ENCODE measurements around the gene CLSTN3. TPM values are rescaled to one million over a fixed set of nuclear protein-coding genes. Genes with fewer than 3 reads are reported as not detected.

The CLSTN3 gene
- total and polyA plus RNA-seq, 2 of the 8 experiments (the other 6 are each of a cell fraction or from before 2014, with no cell fraction given): 20.4 to 26.3 TPM

DNA sequence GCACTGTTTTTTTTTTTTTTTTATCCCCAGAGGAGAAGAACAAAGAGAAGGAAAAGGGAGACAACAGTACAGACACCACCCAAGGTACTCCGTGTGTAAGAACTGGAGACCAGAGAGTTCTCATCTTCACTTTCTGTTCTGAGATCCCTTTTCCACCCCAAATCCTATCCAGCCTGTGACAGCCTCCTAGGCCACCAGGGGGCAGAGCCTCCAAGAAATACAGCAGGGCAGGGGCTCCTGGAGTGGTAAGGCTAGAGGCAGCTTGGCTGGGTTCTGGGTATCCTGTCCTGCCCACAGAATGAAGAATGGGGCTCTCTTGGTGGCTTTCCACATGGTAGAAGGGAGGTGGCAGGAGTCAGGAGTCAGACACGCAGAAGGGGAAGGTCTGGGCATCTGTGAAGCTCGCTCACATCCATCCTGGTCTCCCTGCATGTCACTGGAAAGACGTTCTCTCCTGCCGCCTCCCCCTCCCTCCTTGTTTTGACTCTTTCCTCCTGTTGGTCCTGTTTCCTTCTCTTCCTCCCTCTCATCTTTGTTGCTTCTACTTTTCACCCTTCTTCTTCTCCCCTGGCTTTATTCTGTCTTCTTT is 12.0 kb downstream of the CLSTN3 start:
- Histone ChIP-seq H3K9ac (replicated peaks in 1 of 4; ENCODE audit: extremely low read depth in 1 of 4, low read depth in 3 of 4, low read length in 3 of 4) (no peak overlapping the region), H3K18ac (ENCODE audit: extremely low read depth, low read length) (no peak overlapping the region), H4K5ac (ENCODE audit: insufficient read length, low read depth, low read length) (no peak overlapping the region), H2BK15ac (ENCODE audit: low read length) (no peak overlapping the region), H3K4me1 (replicated peaks in 1 of 4; ENCODE audit: control insufficient read depth in 3 of 4, insufficient read depth in 4 of 4, low read length in 3 of 4) (no peaks in the 10 kb centered on the region), H3K56ac (replicated peaks; ENCODE audit: insufficient read length, low read depth, low read length) (no peak overlapping the region), H3K23ac (ENCODE audit: insufficient read length) (no peak overlapping the region), H2BK20ac (ENCODE audit: low read length) (no peak overlapping the region), H3K27me3 (replicated peaks in 1 of 4; ENCODE audit: control insufficient read depth in 3 of 4, extremely low read depth in 1 of 4, insufficient read depth in 3 of 4, low read length in 3 of 4) (no peaks in the 10 kb centered on the region), H3K27ac (ENCODE audit: low read depth, low read length) (no peak overlapping the region), H2BK12ac (ENCODE audit: low read depth, low read length) (no peak overlapping the region), H3K23me2 (ENCODE audit: low read depth, low read length) (no peaks in the 10 kb centered on the region), H2AFZ (ENCODE audit: low read length) (no peak overlapping the region), H3K9me3 (ENCODE audit: insufficient read depth in 2 of 2, low read depth in 1 of 2, low read length in 1 of 2) (peaks cover 0 to 3% of the 10 kb centered on the region in 2 experiments; a peak in 1 of 4 replicates), H2BK120ac (replicated peaks; ENCODE audit: low read depth, low read length) (no peak overlapping the region), H3K79me2 (ENCODE audit: control insufficient read depth in 1 of 2, insufficient read depth in 2 of 2, low read length in 2 of 2) (no peaks in the 10 kb centered on the region), H3K14ac (ENCODE audit: insufficient read length) (no peak overlapping the region), H2BK5ac (ENCODE audit: low read depth, low read length) (no peak overlapping the region), H2AK5ac (ENCODE audit: low read depth, low read length) (no peak overlapping the region), H3K79me1 (ENCODE audit: low read depth, low read length) (no peaks in the 10 kb centered on the region), H3K4me2 (ENCODE audit: insufficient read depth in 1 of 2, low read depth in 2 of 2, low read length in 2 of 2) (no peak overlapping the region), H4K91ac (replicated peaks; ENCODE audit: insufficient read length, low read length) (no peak overlapping the region), H3K4me3 (ENCODE audit: extremely low read depth in 1 of 4, insufficient read depth in 2 of 4, low read depth in 3 of 4, low read length in 4 of 4) (no peak overlapping the region), H4K20me1 (replicated peaks in 1 of 2; ENCODE audit: control insufficient read depth in 1 of 2, insufficient read depth in 2 of 2, low read length in 2 of 2) (no peaks in the 10 kb centered on the region), H4K8ac (ENCODE audit: extremely low read depth, insufficient read depth, low read length) (no peak overlapping the region), H3K36me3 (ENCODE audit: control insufficient read depth in 2 of 4, insufficient read depth in 4 of 4, low read length in 3 of 4) (peaks cover 0 to 9% (median 0%) of the 10 kb centered on the region in 4 experiments; a peak in 5 of 8 replicates), H3K4ac (replicated peaks; ENCODE audit: insufficient read length, low read depth, low read length) (no peak overlapping the region)
- TF ChIP-seq SIN3A (conservative IDR thresholded peaks at IDR 0.05 in 1 of 2, IDR thresholded peaks at IDR 0.05 in 1 of 2; ENCODE audit: low read depth in 1 of 2, low read length in 2 of 2) (0 out of 4 replicates have a peak, but pooled peaks of 1 of the 2 experiments have one; percentile 36), SUZ12 (IDR thresholded peaks at IDR 0.05; ENCODE audit: low read length) (no peak), EP300 (IDR thresholded peaks at IDR 0.05; ENCODE audit: borderline replicate concordance in 1 of 2, low read depth in 2 of 2, low read length in 2 of 2) (no peak), RAD21 (IDR thresholded peaks at IDR 0.05 in 1 of 2, conservative IDR thresholded peaks at IDR 0.05 in 1 of 2; ENCODE audit: low read depth in 2 of 2, low read length in 2 of 2) (peak; percentile 57 to 76)
- TF ChIP-seq, protein P1, sequence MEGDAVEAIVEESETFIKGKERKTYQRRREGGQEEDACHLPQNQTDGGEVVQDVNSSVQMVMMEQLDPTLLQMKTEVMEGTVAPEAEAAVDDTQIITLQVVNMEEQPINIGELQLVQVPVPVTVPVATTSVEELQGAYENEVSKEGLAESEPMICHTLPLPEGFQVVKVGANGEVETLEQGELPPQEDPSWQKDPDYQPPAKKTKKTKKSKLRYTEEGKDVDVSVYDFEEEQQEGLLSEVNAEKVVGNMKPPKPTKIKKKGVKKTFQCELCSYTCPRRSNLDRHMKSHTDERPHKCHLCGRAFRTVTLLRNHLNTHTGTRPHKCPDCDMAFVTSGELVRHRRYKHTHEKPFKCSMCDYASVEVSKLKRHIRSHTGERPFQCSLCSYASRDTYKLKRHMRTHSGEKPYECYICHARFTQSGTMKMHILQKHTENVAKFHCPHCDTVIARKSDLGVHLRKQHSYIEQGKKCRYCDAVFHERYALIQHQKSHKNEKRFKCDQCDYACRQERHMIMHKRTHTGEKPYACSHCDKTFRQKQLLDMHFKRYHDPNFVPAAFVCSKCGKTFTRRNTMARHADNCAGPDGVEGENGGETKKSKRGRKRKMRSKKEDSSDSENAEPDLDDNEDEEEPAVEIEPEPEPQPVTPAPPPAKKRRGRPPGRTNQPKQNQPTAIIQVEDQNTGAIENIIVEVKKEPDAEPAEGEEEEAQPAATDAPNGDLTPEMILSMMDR (IDR thresholded peaks at IDR 0.05; ENCODE audit: control extremely low read depth in 1 of 3, insufficient read depth in 1 of 3, low read depth in 1 of 3, low read length in 3 of 3): peak; percentile 86 to 92 (median 87)
- ChIA-PET CTCF (ENCODE audit: partially characterized antibody) (interaction anchor here (0.6 to 9.8 kb wide), 18 partner anchors 11 to 500 kb away, joined by 3 to 151 read pairs (median 5); partner anchors contain the start of genes C1RL and PEX5), POLR2A (ENCODE audit: partially characterized antibody) (no interaction called here)
- DNase-seq (ENCODE audit: low read depth in 1 of 2, low spot score in 2 of 2) (peak in 1 of 2 experiments; percentile 85), FAIRE-seq (peak; percentile 39)
- 67% methylated on average over 5 of the region's 5 CpGs; no CpG with 5 or more reads in 1 of the 2 experiments for WGBS, 2 experiments (ENCODE audit: extremely low coverage in 1 of 2, insufficient coverage in 1 of 2, insufficient read length in 1 of 2, insufficient replicate concordance in 2 of 2, low coverage in 1 of 2, low lambda C conversion rate in 2 of 2, missing lambda C conversion rate in 1 of 2)
